Measurements from ENCODE around the gene SNRK.

- no peak for TF ChIP-seq MAX (CRISPR knock-in tag; IDR thresholded peaks at IDR 0.05)
- TF ChIP-seq CTCF (IDR thresholded peaks at IDR 0.05): no peak
- no peak for TF ChIP-seq ZBTB43 (CRISPR knock-in tag; IDR thresholded peaks at IDR 0.05)
- no peak for TF ChIP-seq ZNF121 (CRISPR knock-in tag; IDR thresholded peaks at IDR 0.05)
- no peak for TF ChIP-seq ATF3 (CRISPR knock-in tag; conservative IDR thresholded peaks at IDR 0.05)
Measured at GRCh38 chr3:43353923-43354670, 67.8 kb downstream of the SNRK start.

Measured in WTC11 (cell line).